ENCODE measurements around the gene C6orf120. TPM values are rescaled to one million over a fixed set of nuclear protein-coding genes. Genes with fewer than 3 reads are reported as not detected.
A peak's percentile ranks its signal among the peaks of the same experiment; 100 is the strongest.

Gene C6orf120
- 35.9 and 42.9 TPM in 2 replicates for total RNA-seq

DNA sequence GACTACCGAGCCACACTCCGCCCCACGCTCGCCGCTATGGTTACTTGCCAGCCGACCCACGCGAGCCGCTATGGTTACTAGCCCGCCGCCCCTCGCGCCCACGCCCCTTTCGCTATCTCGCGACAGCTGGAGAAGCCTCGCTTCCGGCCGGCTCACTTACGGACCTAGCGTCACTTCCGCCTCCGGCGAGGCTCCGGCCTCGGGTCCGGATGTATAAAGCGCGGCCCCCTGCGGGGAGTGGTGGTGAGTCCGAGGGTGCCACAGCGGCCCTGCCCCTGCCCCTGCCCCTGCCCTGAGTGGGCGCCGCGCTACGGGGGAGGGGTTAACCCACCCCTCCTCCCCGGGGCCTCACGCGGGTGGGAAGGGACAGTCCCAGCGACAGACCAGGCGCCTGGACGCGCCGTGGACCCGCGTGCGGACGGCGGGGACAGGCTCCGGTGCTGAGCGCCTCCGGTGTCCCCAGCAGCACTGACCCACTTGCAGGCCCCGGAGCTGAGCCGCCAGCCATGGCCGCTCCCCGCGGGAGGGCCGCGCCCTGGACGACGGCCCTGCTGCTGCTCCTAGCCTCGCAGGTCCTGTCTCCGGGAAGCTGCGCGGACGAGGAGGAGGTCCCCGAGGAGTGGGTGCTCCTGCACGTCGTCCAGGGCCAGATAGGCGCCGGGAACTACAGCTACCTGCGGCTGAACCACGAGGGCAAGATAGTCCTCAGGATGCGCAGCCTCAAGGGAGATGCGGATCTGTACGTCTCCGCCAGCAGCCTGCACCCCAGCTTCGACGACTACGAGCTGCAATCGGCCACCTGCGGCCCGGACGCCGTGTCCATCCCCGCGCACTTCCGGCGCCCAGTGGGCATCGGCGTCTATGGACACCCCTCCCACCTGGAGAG, at the start of gene C6orf120, which contains the start of gene WDR27:
Gene C6orf120, plus strand, starts transcription at position 173 of the 886 bp plus-strand sequence. Its CDS starts 334 bp downstream, at position 507.
Gene WDR27, minus strand, starts transcription at position 76 of the 886 bp plus-strand sequence. CDS start 13,024 bp downstream, outside the sequence.
- Histone ChIP-seq H3K36me3 (ENCODE audit: control insufficient read depth, insufficient read depth, low read length) (peaks cover 1% of the 10 kb centered on the region), H3K4me3 (ENCODE audit: low read depth, low read length) (peak within 1 kb of the TSS; percentile 85), H3K27me3 (ENCODE audit: control insufficient read depth, insufficient read depth, low read length) (no peaks in the 10 kb centered on the region)
- TF ChIP-seq CTCF (IDR thresholded peaks at IDR 0.05; ENCODE audit: insufficient read depth, low read length, poor library complexity, severe bottlenecking), result no peak
- peak; percentile 76 for DNase-seq (ENCODE audit: low read depth)

DNA sequence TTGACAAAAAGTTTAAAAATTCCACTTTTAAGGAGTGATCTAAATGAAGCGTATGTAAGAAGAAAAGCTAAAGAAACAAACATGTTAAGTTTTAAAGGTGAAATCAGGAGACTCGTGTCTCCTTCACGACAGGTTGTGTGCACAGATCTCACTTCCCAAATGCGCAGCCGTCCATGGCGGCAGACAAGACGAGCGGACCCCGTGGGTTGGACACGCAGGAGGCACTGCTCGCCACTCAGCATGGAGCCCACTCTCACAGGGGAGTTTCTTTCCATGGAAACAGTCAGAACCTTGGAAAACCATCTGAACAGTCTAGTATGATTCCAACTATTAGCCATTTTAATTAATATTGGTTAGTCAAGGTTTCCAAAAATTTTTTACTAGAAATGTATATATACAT, 49.0 kb upstream of the C6orf120 start:
- Histone ChIP-seq H3K27me3 (ENCODE audit: control insufficient read depth, insufficient read depth, low read length) (no peaks in the 10 kb centered on the region), H3K36me3 (ENCODE audit: control insufficient read depth, insufficient read depth, low read length) (no peaks in the 10 kb centered on the region), H3K4me3 (ENCODE audit: low read depth, low read length) (no peak overlapping the region)
- DNase-seq (ENCODE audit: low read depth), result no peak
- TF ChIP-seq CTCF (IDR thresholded peaks at IDR 0.05; ENCODE audit: insufficient read depth, low read length, poor library complexity, severe bottlenecking), result no peak

DNA sequence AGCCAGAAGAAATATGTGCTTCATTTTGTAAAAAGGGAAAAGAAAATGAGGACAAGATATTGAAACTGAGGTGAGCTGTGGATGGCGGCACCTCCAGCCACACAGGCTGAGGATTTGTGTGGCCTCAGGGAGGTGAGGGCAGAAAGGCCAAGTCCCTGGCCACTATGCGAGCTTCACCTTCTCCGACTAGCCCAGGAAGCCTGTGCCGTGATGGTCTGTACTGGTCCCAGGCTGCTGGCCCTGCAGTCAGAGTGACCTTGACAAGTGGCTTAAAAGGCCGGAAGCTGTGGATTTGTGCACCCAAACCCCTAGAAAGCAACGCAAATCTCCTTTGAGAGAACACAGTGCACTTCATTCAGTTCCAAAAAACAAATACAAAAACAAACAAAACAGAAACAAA, 48.2 kb upstream of the C6orf120 start:
- H3K36me3 ChIP-seq (ENCODE audit: control insufficient read depth, insufficient read depth, low read length), result no peaks in the 10 kb centered on the region
- no peak for DNase-seq (ENCODE audit: low read depth)

GRCh38 chr6:169654598-169655391, 47.1 kb upstream of the C6orf120 start:
- H3K27me3 ChIP-seq (ENCODE audit: control insufficient read depth, insufficient read depth, low read length), result no peaks in the 10 kb centered on the region
- no peaks in the 10 kb centered on the region for H3K36me3 ChIP-seq (ENCODE audit: control insufficient read depth, insufficient read depth, low read length)
- H3K4me3 ChIP-seq (ENCODE audit: low read depth, low read length), result peak overlapping the region; percentile 40
- DNase-seq (ENCODE audit: low read depth), result no peak
- no peak for TF ChIP-seq CTCF (IDR thresholded peaks at IDR 0.05; ENCODE audit: insufficient read depth, low read length, poor library complexity, severe bottlenecking)

More for the DNA sequence above, 48.2 kb upstream of the C6orf120 start:
- H3K27me3 ChIP-seq (ENCODE audit: control insufficient read depth, insufficient read depth, low read length), result no peaks in the 10 kb centered on the region
- no peak overlapping the region for H3K4me3 ChIP-seq (ENCODE audit: low read depth, low read length)
- TF ChIP-seq CTCF (IDR thresholded peaks at IDR 0.05; ENCODE audit: insufficient read depth, low read length, poor library complexity, severe bottlenecking), result no peak

- no peak overlapping the region for H3K4me3 ChIP-seq (ENCODE audit: low read depth, low read length)
- peaks cover 1% of the 10 kb centered on the region for H3K36me3 ChIP-seq (ENCODE audit: control insufficient read depth, insufficient read depth, low read length)
- no peak for TF ChIP-seq CTCF (IDR thresholded peaks at IDR 0.05; ENCODE audit: insufficient read depth, low read length, poor library complexity, severe bottlenecking)
- DNase-seq (ENCODE audit: low read depth), result no peak
- H3K27me3 ChIP-seq (ENCODE audit: control insufficient read depth, insufficient read depth, low read length), result no peaks in the 10 kb centered on the region
Observed at GRCh38 chr6:169656546-169657283, 45.2 kb upstream of the C6orf120 start.
